Activated CD4-positive, alpha-beta T cell treated with anti-CD3 and anti-CD28 coated beads, Interleukin-2, amount 50 U/mL, for 1 hour (primary cell): ENCODE results near the gene TIRAP.

ENCODE experiments used
- DNase-seq: peaks from one replicate; pipeline ENCODE4 v3.0.0-alpha.2; 2020

TIRAP gene

GRCh38 chr11:126328444-126328843 is 45.6 kb downstream of the TIRAP start:
- DNase-seq, result no peak

- DNase-seq, result no peak
Observed at GRCh38 chr11:126328938-126329643, 46.2 kb downstream of the TIRAP start.

- DNase-seq, result no peak
Observed at GRCh38 chr11:126329644-126330211, 46.8 kb downstream of the TIRAP start.

GRCh38 chr11:126331286-126331685 is 48.4 kb downstream of the TIRAP start:
- DNase-seq, result no peak

GRCh38 chr11:126332221-126332711 is 49.4 kb downstream of the TIRAP start:
- DNase-seq, result no peak

GRCh38 chr11:126333142-126333541 is 50.2 kb downstream of the TIRAP start:
- no peak for DNase-seq

- DNase-seq, result no peak
Observed at GRCh38 chr11:126334659-126335462, 52.0 kb downstream of the TIRAP start.

- no peak for DNase-seq
Observed at GRCh38 chr11:126335463-126335760, 52.5 kb downstream of the TIRAP start.

GRCh38 chr11:126336138-126336541 is 53.2 kb downstream of the TIRAP start:
- no peak for DNase-seq

- no peak for DNase-seq
Observed at GRCh38 chr11:126336671-126337101, 53.8 kb downstream of the TIRAP start.

GRCh38 chr11:126337126-126337473 is 54.2 kb downstream of the TIRAP start:
- no peak for DNase-seq

- no peak for DNase-seq
Observed at GRCh38 chr11:126337474-126338241, 54.8 kb downstream of the TIRAP start.

- no peak for DNase-seq
Observed at GRCh38 chr11:126338346-126339055, 55.6 kb downstream of the TIRAP start.

GRCh38 chr11:126339073-126339862 is 56.4 kb downstream of the TIRAP start:
- DNase-seq, result no peak

GRCh38 chr11:126339863-126340434 is 57.1 kb downstream of the TIRAP start:
- no peak for DNase-seq

- DNase-seq, result no peak
Observed at GRCh38 chr11:126340960-126341606, 58.2 kb downstream of the TIRAP start.

GRCh38 chr11:126341760-126342161 is 58.9 kb downstream of the TIRAP start:
- no peak for DNase-seq

- DNase-seq, result no peak
Observed at GRCh38 chr11:126343051-126343450, 60.2 kb downstream of the TIRAP start.
